AG10803 (cell line): ENCODE results near the gene TUBGCP2.

Experiments used
- DNase-seq: peaks from one replicate; pipeline ENCODE4 v3.0.0; 2010; ENCODE audit warnings: low read depth
- H3K4me3 ChIP-seq: 2 replicates; pipeline ENCODE4 v1.5.1; 2011; ENCODE audit warnings: mild to moderate bottlenecking, low read length, control low read depth
- TF ChIP-seq, protein P1 (sequence below): conservative IDR thresholded peaks from 2 replicates; pipeline ENCODE4 v1.5.1; 2011; ENCODE audit warnings: mild to moderate bottlenecking, low read length, control low read depth, inconsistent platforms

TUBGCP2 gene

GRCh38 chr10:133298466-133298865, 10.2 kb downstream of the TUBGCP2 start:
- TF ChIP-seq, protein P1, sequence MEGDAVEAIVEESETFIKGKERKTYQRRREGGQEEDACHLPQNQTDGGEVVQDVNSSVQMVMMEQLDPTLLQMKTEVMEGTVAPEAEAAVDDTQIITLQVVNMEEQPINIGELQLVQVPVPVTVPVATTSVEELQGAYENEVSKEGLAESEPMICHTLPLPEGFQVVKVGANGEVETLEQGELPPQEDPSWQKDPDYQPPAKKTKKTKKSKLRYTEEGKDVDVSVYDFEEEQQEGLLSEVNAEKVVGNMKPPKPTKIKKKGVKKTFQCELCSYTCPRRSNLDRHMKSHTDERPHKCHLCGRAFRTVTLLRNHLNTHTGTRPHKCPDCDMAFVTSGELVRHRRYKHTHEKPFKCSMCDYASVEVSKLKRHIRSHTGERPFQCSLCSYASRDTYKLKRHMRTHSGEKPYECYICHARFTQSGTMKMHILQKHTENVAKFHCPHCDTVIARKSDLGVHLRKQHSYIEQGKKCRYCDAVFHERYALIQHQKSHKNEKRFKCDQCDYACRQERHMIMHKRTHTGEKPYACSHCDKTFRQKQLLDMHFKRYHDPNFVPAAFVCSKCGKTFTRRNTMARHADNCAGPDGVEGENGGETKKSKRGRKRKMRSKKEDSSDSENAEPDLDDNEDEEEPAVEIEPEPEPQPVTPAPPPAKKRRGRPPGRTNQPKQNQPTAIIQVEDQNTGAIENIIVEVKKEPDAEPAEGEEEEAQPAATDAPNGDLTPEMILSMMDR = no peak
- no peak for DNase-seq
- no peak overlapping the region for H3K4me3 ChIP-seq

DNA sequence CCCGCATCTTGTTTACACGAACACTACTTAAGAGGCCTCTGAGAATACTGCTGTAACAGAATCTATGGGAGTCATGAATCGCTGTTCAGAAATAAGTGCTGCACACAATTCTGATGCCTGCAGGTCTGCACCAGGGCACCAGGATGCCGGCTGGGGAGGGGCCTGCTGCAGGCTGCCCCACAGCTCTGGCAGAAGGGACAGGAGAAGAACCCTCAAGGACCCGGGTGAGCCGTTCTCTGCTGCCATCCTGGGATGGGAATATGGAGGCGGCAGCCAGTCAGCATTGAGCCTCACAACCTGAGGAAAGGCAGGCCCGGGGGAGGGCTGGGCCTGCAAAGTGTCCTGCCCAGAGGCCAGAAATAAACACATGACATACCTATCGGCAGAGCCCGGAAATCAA, 11.2 kb downstream of the TUBGCP2 start:
- TF ChIP-seq, protein P1 = no peak

DNA sequence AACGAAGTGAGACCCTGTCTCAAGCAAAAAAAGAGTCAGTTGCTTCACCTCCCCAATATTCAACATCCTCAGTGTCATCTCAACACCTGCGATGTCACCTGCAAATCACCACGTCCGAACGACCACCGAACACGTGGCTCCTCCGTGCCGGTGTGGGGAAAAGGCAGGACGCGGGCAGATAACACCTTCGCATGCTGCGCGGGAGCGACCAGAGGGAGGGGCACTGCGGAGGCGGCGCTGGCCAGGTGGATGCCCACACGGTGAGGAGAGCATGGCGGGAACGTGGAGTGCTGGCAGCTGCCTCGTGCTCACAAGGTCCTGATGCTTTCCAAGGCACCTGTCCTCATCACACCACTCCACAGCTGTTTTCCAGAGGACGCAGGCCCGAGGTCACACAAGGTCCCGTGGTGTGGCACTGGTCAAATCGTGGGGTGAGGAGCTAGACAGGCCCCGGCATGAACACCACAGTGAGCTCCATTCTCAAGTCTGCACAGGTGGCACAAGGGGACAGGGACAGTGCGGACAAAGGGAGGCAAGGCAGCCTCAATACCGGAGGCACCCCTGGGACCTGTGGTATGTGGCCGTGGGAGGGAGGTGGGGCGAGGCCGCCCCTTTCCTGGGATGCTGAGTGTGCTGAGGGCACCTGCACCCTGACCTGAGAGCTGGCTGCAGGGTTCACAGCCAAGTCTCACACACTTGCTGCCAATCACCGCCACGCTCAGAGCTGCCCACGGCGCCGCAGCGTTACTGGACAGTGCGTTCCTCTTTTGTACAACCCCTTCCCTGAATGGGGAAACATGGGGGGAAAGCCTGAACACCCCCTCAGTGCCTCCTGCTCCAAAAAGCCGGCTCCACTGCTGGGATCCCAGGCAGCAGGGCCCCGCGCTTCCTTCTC, 13.0 kb downstream of the TUBGCP2 start:
- DNase-seq = no peak
- no peak overlapping the region for H3K4me3 ChIP-seq
- TF ChIP-seq, protein P1 = no peak

More for the DNA sequence above, 11.2 kb downstream of the TUBGCP2 start:
- DNase-seq = no peak
- no peak overlapping the region for H3K4me3 ChIP-seq

DNA sequence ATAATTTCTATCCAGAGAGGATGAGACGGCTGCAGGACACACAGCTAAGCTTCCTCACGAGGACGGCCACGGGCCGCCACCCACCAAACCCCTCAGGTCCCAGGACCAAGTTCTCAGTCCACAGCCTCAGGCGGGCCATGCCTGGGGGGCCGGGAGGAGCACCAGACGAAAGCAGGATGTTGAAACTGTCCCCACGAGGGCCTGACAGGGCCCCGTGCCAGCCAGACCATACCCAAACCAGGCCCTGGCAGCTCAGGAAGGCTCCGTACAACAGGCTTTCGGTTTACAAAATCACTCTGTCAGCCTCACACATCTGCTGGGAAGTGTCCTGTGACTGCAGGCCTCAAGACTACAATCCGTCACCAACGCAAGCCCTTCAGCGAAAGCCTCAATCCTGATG, 14.5 kb downstream of the TUBGCP2 start:
- DNase-seq = no peak
- TF ChIP-seq, protein P1 = no peak
- H3K4me3 ChIP-seq = no peak overlapping the region

GRCh38 chr10:133293810-133294119, 14.9 kb downstream of the TUBGCP2 start:
- DNase-seq = no peak
- no peak overlapping the region for H3K4me3 ChIP-seq
- TF ChIP-seq, protein P1 = no peak

DNA sequence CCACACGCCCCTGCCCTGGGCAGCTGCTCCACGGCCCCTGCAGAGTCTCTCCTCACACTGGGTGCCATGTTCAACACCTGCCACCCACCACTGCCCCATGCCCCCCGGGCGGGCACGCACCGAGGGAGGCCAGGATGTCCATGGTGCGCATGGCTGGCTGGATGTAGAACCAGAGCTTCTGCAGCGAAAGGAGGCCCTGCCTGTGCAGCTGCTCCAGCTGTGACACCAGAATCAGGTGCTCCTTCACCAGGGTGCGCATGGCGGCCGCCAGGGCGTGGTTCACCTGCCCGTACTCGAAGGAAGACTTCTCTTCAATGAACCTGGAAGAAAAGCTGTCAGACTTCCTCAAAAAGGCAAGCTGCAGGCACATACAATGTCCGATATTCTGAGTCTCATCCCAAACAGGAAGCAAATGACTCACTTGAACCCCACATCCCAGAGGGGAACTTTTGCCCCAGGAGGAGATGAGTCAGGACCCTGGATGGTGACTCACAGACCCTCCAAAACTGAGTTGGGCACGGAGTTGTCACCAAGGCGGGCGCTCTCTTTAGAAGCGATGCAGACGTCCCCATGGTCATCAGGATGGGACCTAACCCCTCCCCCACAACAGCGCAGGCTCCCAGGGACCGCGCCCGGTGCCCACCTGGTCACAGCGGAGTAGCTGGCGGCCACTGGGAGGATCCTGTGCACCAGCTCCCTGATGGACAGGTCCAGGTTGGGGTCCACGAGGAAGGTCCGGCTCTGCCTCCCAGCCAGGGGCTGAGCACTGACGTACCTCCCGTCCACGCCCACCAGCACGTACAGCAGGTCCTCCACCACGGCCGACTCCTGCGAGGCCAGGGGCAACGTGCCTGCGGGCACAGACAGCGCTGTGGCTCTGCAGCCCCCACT, 15.5 kb downstream of the TUBGCP2 start:
- DNase-seq = peak; percentile 57
- H3K4me3 ChIP-seq = no peak overlapping the region
- TF ChIP-seq, protein P1 = no peak
